ENCODE data around the gene COL28A1. TPM values are rescaled to one million over a fixed set of nuclear protein-coding genes. Genes with fewer than 3 reads are reported as not detected.

The COL28A1 gene
- total RNA-seq, 1 donor from 2014 or later, result 0.28 TPM

- DNase-seq (ENCODE audit: low read depth, low spot score), result no peak
- Mint-ChIP-seq H3K36me3 (ENCODE audit: low read depth) (no peaks in the 10 kb centered on the region), H3K9me3 (peaks cover 2% of the 10 kb centered on the region), H3K27ac (ENCODE audit: unreplicated experiment) (no peak overlapping the region), H3K4me3 (no peak overlapping the region), H3K4me1 (no peaks in the 10 kb centered on the region), H3K27me3 (ENCODE audit: low read depth) (no peaks in the 10 kb centered on the region)
- no peak for TF ChIP-seq CTCF (conservative IDR thresholded peaks at IDR 0.05)
Measured at GRCh38 chr7:7496311-7496710, 39.4 kb downstream of the COL28A1 start.

DNA sequence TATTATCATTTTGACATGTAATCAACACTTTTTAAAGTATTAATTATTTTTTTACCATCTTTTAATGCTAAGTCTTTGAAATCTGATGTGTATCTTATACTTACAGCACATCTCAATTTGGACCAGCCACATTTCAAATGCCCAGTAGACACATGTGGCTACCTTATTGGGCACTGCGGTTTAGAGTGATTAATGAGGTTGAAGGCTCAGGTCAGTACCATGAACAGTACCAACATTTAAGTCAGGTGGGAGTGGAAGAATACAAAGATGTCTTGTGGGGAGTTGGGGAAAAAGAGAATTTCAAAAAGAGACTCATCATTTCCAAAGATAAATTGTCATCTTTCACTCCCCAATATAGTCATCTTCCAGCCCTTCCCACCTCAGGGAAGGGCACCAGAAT lies 40.5 kb downstream of the COL28A1 start:
- Mint-ChIP-seq H3K4me1 (no peaks in the 10 kb centered on the region), H3K36me3 (ENCODE audit: low read depth) (no peaks in the 10 kb centered on the region), H3K27me3 (ENCODE audit: low read depth) (no peaks in the 10 kb centered on the region), H3K27ac (ENCODE audit: unreplicated experiment) (no peak overlapping the region), H3K4me3 (no peak overlapping the region), H3K9me3 (no peaks in the 10 kb centered on the region)
- DNase-seq (ENCODE audit: low read depth, low spot score), result no peak
- TF ChIP-seq CTCF (conservative IDR thresholded peaks at IDR 0.05), result no peak

- no peak overlapping the region for H3K27ac Mint-ChIP-seq (ENCODE audit: unreplicated experiment)
- H3K4me3 Mint-ChIP-seq, result no peak overlapping the region
- peaks cover 5% of the 10 kb centered on the region for H3K4me1 Mint-ChIP-seq
- peaks cover 2% of the 10 kb centered on the region for H3K9me3 Mint-ChIP-seq
- H3K36me3 Mint-ChIP-seq (ENCODE audit: low read depth), result no peaks in the 10 kb centered on the region
- no peak for TF ChIP-seq CTCF (conservative IDR thresholded peaks at IDR 0.05)
- H3K27me3 Mint-ChIP-seq (ENCODE audit: low read depth), result no peaks in the 10 kb centered on the region
- DNase-seq (ENCODE audit: low read depth, low spot score), result no peak
Measured at GRCh38 chr7:7491044-7491443, 44.6 kb downstream of the COL28A1 start.

- TF ChIP-seq CTCF (conservative IDR thresholded peaks at IDR 0.05), result no peak
- Mint-ChIP-seq H3K27me3 (ENCODE audit: low read depth) (no peaks in the 10 kb centered on the region), H3K27ac (ENCODE audit: unreplicated experiment) (no peak overlapping the region)
Measured at GRCh38 chr7:7490003-7490402, 45.7 kb downstream of the COL28A1 start.

GRCh38 chr7:7489546-7489945 lies 46.1 kb downstream of the COL28A1 start:
- H3K27me3 Mint-ChIP-seq (ENCODE audit: low read depth), result no peaks in the 10 kb centered on the region
- H3K27ac Mint-ChIP-seq (ENCODE audit: unreplicated experiment), result no peak overlapping the region
- TF ChIP-seq CTCF (conservative IDR thresholded peaks at IDR 0.05), result no peak
- H3K4me3 Mint-ChIP-seq, result no peak overlapping the region
- H3K4me1 Mint-ChIP-seq, result peaks cover 5% of the 10 kb centered on the region
- peaks cover 2% of the 10 kb centered on the region for H3K9me3 Mint-ChIP-seq
- DNase-seq (ENCODE audit: low read depth, low spot score), result no peak
- no peaks in the 10 kb centered on the region for H3K36me3 Mint-ChIP-seq (ENCODE audit: low read depth)

More at GRCh38 chr7:7490003-7490402, 45.7 kb downstream of the COL28A1 start:
- no peak for DNase-seq (ENCODE audit: low read depth, low spot score)
- Mint-ChIP-seq H3K4me3 (no peak overlapping the region), H3K4me1 (peaks cover 5% of the 10 kb centered on the region), H3K9me3 (peaks cover 2% of the 10 kb centered on the region), H3K36me3 (ENCODE audit: low read depth) (no peaks in the 10 kb centered on the region)

- no peak overlapping the region for H3K27ac Mint-ChIP-seq (ENCODE audit: unreplicated experiment)
- peaks cover 3% of the 10 kb centered on the region for H3K36me3 Mint-ChIP-seq (ENCODE audit: low read depth)
- H3K4me1 Mint-ChIP-seq, result peaks cover 5% of the 10 kb centered on the region
- H3K27me3 Mint-ChIP-seq (ENCODE audit: low read depth), result no peaks in the 10 kb centered on the region
- no peak overlapping the region for H3K4me3 Mint-ChIP-seq
- DNase-seq (ENCODE audit: low read depth, low spot score), result no peak
- peaks cover 6% of the 10 kb centered on the region for H3K9me3 Mint-ChIP-seq
- TF ChIP-seq CTCF (conservative IDR thresholded peaks at IDR 0.05), result no peak
Measured at GRCh38 chr7:7486362-7486761, 49.3 kb downstream of the COL28A1 start.

Data from neural crest cell (in vitro differentiated cells).